GM18873 (cell line): Measurements from ENCODE around the gene GAS2L3.
"Not testable (repeated sequence)": the region's sequence is repeated elsewhere in the genome, so short reads cannot be mapped to it uniquely, and the experiment has no call there.

ENCODE experiments used
- ATAC-seq: cut with Tn5 transposase; IDR thresholded peaks from one replicate; pipeline ENCODE4 v1.9.1; 2021; ENCODE audit warnings: mild to moderate bottlenecking, moderate library complexity, moderate number of reproducible peaks; ENCODE audit not compliant: unreplicated experiment, low FRiP score

The GAS2L3 gene

GRCh38 chr12:100572184-100572583 lies 1.3 kb upstream of the GAS2L3 start:
- ATAC-seq = no peak

GRCh38 chr12:100574187-100575074 lies 947 bp downstream of the GAS2L3 start:
- no peak for ATAC-seq

- ATAC-seq = no peak
Observed at GRCh38 chr12:100576331-100577036, 3.0 kb downstream of the GAS2L3 start.

GRCh38 chr12:100578923-100579322 lies 5.4 kb downstream of the GAS2L3 start:
- ATAC-seq = no peak

- ATAC-seq = no peak
Observed at GRCh38 chr12:100579844-100580243, 6.4 kb downstream of the GAS2L3 start.

GRCh38 chr12:100584256-100584655 lies 10.8 kb downstream of the GAS2L3 start:
- ATAC-seq = no peak

- no peak for ATAC-seq
Observed at GRCh38 chr12:100591979-100592378, 18.5 kb downstream of the GAS2L3 start.

- no peak for ATAC-seq
Observed at GRCh38 chr12:100593490-100593889, 20.0 kb downstream of the GAS2L3 start.

GRCh38 chr12:100601626-100602025 lies 28.1 kb downstream of the GAS2L3 start:
- no peak for ATAC-seq

- not testable (repeated sequence) for ATAC-seq
Observed at GRCh38 chr12:100602997-100603396, 29.5 kb downstream of the GAS2L3 start.

- no peak for ATAC-seq
Observed at GRCh38 chr12:100608776-100609175, 35.3 kb downstream of the GAS2L3 start.

- ATAC-seq = no peak
Observed at GRCh38 chr12:100610666-100611430, 37.4 kb downstream of the GAS2L3 start.

GRCh38 chr12:100612606-100613005 lies 39.1 kb downstream of the GAS2L3 start:
- no peak for ATAC-seq

GRCh38 chr12:100624571-100624970 lies 51.1 kb downstream of the GAS2L3 start:
- ATAC-seq = no peak

- no peak for ATAC-seq
Observed at GRCh38 chr12:100632445-100632892, 59.0 kb downstream of the GAS2L3 start.

- ATAC-seq = not testable (repeated sequence)
Observed at GRCh38 chr12:100633082-100633785, 59.8 kb downstream of the GAS2L3 start.

GRCh38 chr12:100643246-100643645 lies 69.8 kb downstream of the GAS2L3 start:
- no peak for ATAC-seq

- ATAC-seq = no peak
Observed at GRCh38 chr12:100646896-100647295, 73.4 kb downstream of the GAS2L3 start.

GRCh38 chr12:100651108-100651507 lies 77.6 kb downstream of the GAS2L3 start:
- ATAC-seq = no peak

- no peak for ATAC-seq
Observed at GRCh38 chr12:100651694-100652093, 78.2 kb downstream of the GAS2L3 start.
